HG02840 (cell line): Measurements from ENCODE around the gene RAP1GDS1.
"Not testable (repeated sequence)": the region's sequence is repeated elsewhere in the genome, so short reads cannot be mapped to it uniquely, and the experiment has no call there.

ENCODE experiments used
- ATAC-seq: cut with Tn5 transposase; IDR thresholded peaks from one replicate; pipeline ENCODE4 v1.9.1; 2021; ENCODE audit warnings: mild to moderate bottlenecking, moderate library complexity, moderate number of reproducible peaks; ENCODE audit not compliant: unreplicated experiment, low FRiP score

Gene RAP1GDS1

GRCh38 chr4:98285676-98286075, 24.5 kb downstream of the RAP1GDS1 start:
- no peak for ATAC-seq

- no peak for ATAC-seq
Measured at GRCh38 chr4:98287328-98287727, 26.1 kb downstream of the RAP1GDS1 start.

- ATAC-seq: not testable (repeated sequence)
Measured at GRCh38 chr4:98288671-98289070, 27.5 kb downstream of the RAP1GDS1 start.

- peak; percentile 62 for ATAC-seq
Measured at GRCh38 chr4:98289375-98289774, 28.2 kb downstream of the RAP1GDS1 start.

GRCh38 chr4:98290511-98290910, 29.3 kb downstream of the RAP1GDS1 start:
- no peak for ATAC-seq

GRCh38 chr4:98293104-98293887, 32.1 kb downstream of the RAP1GDS1 start:
- no peak for ATAC-seq

- ATAC-seq: no peak
Measured at GRCh38 chr4:98298022-98298421, 36.8 kb downstream of the RAP1GDS1 start.

- ATAC-seq: no peak
Measured at GRCh38 chr4:98300706-98301105, 39.5 kb downstream of the RAP1GDS1 start.

- no peak for ATAC-seq
Measured at GRCh38 chr4:98305576-98305975, 44.4 kb downstream of the RAP1GDS1 start.

- ATAC-seq: no peak
Measured at GRCh38 chr4:98310867-98311266, 49.7 kb downstream of the RAP1GDS1 start.

GRCh38 chr4:98311656-98312055, 50.5 kb downstream of the RAP1GDS1 start:
- ATAC-seq: no peak

GRCh38 chr4:98314791-98315565, 53.8 kb downstream of the RAP1GDS1 start:
- no peak for ATAC-seq

GRCh38 chr4:98318521-98318920, 57.3 kb downstream of the RAP1GDS1 start:
- no peak for ATAC-seq

GRCh38 chr4:98319021-98319420, 57.8 kb downstream of the RAP1GDS1 start:
- no peak for ATAC-seq

- ATAC-seq: no peak
Measured at GRCh38 chr4:98326168-98326567, 65.0 kb downstream of the RAP1GDS1 start.

GRCh38 chr4:98327694-98328093, 66.5 kb downstream of the RAP1GDS1 start:
- no peak for ATAC-seq

- ATAC-seq: not testable (repeated sequence)
Measured at GRCh38 chr4:98329879-98330640, 68.9 kb downstream of the RAP1GDS1 start.

- ATAC-seq: no peak
Measured at GRCh38 chr4:98332017-98332416, 70.8 kb downstream of the RAP1GDS1 start.

- ATAC-seq: no peak
Measured at GRCh38 chr4:98334461-98334860, 73.3 kb downstream of the RAP1GDS1 start.

GRCh38 chr4:98338761-98339438, 77.7 kb downstream of the RAP1GDS1 start:
- ATAC-seq: no peak
